Fibroblast of villous mesenchyme (primary cell): ENCODE results near the gene MTRR. TPM values are rescaled to one million over a fixed set of nuclear protein-coding genes. Genes with fewer than 3 reads are reported as not detected.

Source experiments
- DNase-seq: peaks from one replicate; pipeline ENCODE4 v3.0.0-alpha.2; 2010; ENCODE audit warnings: low read depth
- H3K4me3 ChIP-seq: 2 replicates; pipeline ENCODE4 v1.5.1; 2011; ENCODE audit warnings: low read depth, mild to moderate bottlenecking, low read length
- total RNA-seq: library from RNA; depleted of rRNA; stranded (reverse); fragments of >200 nt; gene quantifications from 2 replicates; pipeline ENCODE4 v1.2.3, GENCODE V29; 2012
- TF ChIP-seq, protein P1 (sequence below): IDR thresholded peaks from 2 replicates; pipeline ENCODE4 v1.5.1; 2012; ENCODE audit warnings: low read depth, mild to moderate bottlenecking, low read length; ENCODE audit not compliant: insufficient read depth

The MTRR gene
- total RNA-seq, 1 donor, result 41.5 TPM

DNA sequence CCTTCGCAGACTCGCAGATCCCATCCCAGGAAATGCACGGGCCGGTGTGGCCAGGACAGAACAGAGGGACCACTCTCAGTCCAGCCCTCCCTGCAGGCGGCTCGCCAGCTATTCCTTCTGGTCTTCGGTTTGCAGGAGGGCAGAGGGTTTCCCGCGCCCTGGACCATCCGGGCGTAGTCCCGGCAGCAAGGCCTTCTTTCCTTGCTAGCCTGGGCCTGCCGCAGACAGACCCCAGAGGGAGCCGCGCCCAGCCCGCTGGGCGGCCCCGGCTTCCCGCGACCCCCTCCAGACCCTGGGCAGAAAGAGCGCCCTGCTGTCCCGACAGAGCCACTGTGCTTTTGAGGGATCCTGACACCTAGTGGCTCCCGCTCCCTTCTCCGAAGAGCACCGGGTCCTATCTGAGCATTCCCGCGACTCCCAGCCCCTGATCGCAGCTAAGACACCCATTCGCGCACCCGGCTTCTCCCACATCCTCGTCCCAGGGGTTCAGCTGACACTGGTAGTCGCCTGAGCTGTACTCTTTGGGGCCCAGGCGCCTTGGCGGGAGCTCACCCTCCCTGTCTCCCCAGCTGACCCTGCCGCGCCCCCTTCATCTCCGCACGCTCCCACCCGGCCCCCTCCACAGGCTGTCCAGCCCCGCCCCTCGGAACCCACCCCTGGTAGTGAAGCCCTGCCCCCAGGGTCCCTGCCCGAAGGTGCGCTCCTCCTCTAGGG lies 19.1 kb upstream of the MTRR start:
- TF ChIP-seq, protein P1, sequence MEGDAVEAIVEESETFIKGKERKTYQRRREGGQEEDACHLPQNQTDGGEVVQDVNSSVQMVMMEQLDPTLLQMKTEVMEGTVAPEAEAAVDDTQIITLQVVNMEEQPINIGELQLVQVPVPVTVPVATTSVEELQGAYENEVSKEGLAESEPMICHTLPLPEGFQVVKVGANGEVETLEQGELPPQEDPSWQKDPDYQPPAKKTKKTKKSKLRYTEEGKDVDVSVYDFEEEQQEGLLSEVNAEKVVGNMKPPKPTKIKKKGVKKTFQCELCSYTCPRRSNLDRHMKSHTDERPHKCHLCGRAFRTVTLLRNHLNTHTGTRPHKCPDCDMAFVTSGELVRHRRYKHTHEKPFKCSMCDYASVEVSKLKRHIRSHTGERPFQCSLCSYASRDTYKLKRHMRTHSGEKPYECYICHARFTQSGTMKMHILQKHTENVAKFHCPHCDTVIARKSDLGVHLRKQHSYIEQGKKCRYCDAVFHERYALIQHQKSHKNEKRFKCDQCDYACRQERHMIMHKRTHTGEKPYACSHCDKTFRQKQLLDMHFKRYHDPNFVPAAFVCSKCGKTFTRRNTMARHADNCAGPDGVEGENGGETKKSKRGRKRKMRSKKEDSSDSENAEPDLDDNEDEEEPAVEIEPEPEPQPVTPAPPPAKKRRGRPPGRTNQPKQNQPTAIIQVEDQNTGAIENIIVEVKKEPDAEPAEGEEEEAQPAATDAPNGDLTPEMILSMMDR, result no peak
- DNase-seq, result no peak
- peak overlapping the region; percentile 49 for H3K4me3 ChIP-seq

DNA sequence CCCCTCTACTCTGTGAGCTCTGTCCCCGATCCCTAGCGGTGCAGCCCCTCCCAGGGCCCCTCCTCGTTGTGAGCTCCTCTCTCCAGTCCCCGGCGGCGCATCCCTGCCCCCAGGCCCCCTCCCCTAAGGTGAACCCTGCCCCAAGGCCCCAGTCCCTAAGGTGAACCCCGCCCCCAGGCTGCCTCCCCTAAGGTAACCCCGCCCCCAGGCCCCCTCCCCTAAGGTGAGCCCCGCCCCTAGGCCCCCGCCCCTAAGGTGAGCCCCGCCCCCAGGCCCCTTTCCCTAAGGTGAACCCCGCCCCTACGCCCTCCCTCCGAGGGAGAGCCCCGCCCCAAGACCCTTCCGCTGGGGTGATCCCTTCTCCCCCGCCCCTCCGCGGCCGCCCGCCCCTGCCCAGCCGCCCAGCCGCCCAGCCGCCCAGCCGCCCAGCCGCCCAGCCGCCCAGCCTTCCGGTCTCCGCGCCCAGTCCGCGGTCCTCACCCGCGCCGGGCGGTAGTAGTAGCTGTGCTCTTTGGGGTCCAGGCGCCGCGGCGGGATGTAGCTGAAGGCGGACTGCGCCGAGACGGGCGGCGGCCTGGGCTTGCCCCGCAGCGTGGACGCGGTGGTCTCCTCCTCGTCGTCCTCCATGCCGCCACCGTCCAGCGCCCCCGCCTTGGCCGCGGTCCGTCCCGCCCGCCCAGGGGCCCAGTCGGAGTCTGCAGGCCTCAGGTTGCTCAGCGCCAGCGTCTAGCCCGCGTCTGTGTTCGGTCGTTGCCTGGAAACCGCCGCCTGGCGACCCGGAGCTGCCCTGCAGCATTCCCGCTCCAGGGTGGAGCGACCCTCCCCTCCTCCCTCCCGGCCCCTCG lies 18.3 kb upstream of the MTRR start, which contains the start of gene CFAP90:
Gene CFAP90 (minus strand): TSS at position 739 of the 845 bp plus-strand sequence. CDS start 112 bp downstream, at position 627.
- TF ChIP-seq, protein P1, result peak; percentile 47
- peak; percentile 39 for DNase-seq
- H3K4me3 ChIP-seq, result peak within 1 kb of the TSS; percentile 49

DNA sequence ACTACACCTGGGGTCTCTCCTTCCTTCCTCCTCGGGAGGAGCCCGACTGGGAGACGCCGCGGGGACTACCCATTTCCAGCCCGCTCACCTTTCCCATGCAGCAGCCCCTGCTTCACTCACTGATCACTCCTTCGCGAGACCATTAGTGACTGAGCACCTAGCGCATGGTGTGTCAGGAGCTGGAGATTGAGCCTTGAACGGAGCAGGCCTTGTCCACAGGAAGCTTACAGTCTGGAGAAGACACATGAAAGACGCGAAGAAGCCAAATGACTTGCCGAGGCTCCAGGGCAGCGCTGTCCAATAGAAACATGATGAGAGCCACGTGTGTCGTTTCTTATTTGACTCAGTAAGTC lies 17.7 kb upstream of the MTRR start:
- H3K4me3 ChIP-seq, result peak overlapping the region; percentile 44
- TF ChIP-seq, protein P1, result no peak
- DNase-seq, result no peak

DNA sequence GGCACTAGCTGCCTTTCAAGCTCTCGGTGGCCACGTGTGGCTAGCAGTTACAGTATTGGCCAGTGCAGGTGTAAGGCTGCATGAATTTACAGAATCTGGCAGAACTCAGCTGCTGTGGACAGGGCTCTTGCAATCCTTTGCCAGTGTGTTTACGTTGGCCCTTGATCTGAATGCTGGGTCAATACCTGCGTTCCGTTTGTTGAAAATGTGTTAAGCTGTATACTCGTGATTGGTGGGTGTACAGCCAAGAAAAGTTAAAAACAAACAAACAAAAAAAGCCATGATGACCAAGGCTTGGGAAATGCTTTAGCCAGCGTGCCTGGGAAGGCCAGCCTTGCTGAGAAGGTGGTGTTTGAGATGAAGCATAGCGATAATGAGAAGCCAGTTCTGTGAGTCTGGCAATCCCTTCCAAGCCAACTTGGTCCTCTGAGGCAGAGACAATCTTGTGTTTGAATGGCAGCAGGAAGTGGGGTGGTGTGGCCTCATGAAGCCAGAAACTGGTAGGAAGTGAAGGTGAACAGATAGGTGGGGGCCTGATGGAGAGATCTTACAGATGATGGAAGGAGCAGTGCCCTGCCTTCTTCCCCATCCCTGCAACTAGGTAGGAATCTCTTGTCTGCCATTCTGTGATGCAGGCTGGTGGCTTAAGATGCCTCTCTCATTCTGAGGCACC lies 17.2 kb upstream of the MTRR start:
- DNase-seq, result no peak
- no peak overlapping the region for H3K4me3 ChIP-seq

DNA sequence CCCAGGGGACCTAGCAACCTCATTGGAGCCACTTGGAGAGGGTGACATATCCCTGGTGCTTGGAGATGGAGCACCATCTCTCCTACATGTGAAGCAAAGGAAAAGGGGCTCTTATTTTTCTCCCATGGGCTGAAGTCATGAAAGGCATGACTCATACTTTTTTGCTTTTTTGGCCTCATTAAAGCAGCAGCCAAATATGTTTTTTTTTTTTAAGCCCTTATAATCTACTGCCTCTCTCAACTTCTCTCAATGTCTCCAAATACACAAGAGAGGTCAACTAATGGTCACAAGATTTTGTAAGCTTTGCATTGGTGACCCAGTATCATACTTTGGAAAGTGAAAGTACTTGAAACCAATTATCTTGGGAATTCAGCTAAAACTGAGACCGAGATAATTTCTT lies 16.4 kb upstream of the MTRR start:
- no peak overlapping the region for H3K4me3 ChIP-seq
- DNase-seq, result peak; percentile 41
- TF ChIP-seq, protein P1, result no peak

More for the DNA sequence above, 17.2 kb upstream of the MTRR start:
- TF ChIP-seq, protein P1, result no peak

DNA sequence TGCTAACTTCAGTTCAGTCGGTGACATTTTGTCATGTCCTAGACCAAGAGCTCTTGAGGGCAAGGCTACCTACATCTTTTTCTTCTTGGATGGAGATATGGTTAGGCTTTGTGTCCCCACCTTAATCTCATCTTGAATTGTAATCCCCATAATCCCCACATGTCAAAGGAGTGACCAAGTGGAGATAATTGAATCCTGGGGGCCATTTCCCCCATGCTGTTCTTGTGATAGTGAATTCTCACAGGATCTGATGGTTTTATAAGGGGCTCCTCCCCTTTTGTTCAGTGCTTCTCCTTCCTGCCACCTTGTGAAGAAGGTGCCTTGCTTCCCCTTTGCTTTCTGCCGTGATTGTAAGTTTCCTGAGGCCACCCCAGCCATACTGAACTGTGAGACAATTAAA lies 16.0 kb upstream of the MTRR start:
- DNase-seq, result no peak
- TF ChIP-seq, protein P1, result no peak
- H3K4me3 ChIP-seq, result no peak overlapping the region
